ENCODE data around the gene GABBR2. TPM values are rescaled to one million over a fixed set of nuclear protein-coding genes. Genes with fewer than 3 reads are reported as not detected.

The GABBR2 gene
- total RNA-seq, 1 donor from 2014 or later: not detected

GRCh38 chr9:98329904-98330303 is 378.8 kb downstream of the GABBR2 start:
- FAIRE-seq (no peak), DNase-seq (ENCODE audit: low read depth) (no peak)
- H3K27me3 ChIP-seq (ENCODE audit: control insufficient read depth, insufficient read depth, low read length): no peaks in the 10 kb centered on the region
- H3K4me3 ChIP-seq (ENCODE audit: low read depth, low read length): no peak overlapping the region
- TF ChIP-seq CTCF (IDR thresholded peaks at IDR 0.05; ENCODE audit: insufficient read depth, low read length, severe bottlenecking): no peak
- H3K36me3 ChIP-seq (ENCODE audit: control insufficient read depth, insufficient read depth, low read length): no peaks in the 10 kb centered on the region

GRCh38 chr9:98329281-98329680 is 379.5 kb downstream of the GABBR2 start:
- DNase-seq (ENCODE audit: low read depth): peak; percentile 56
- TF ChIP-seq CTCF (IDR thresholded peaks at IDR 0.05; ENCODE audit: insufficient read depth, low read length, severe bottlenecking): no peak
- no peak overlapping the region for H3K4me3 ChIP-seq (ENCODE audit: low read depth, low read length)
- FAIRE-seq: no peak
- H3K27me3 ChIP-seq (ENCODE audit: control insufficient read depth, insufficient read depth, low read length): no peaks in the 10 kb centered on the region
- H3K36me3 ChIP-seq (ENCODE audit: control insufficient read depth, insufficient read depth, low read length): no peaks in the 10 kb centered on the region

- no peak overlapping the region for H3K4me3 ChIP-seq (ENCODE audit: low read depth, low read length)
Measured at GRCh38 chr9:98328770-98329169, 380.0 kb downstream of the GABBR2 start.

GRCh38 chr9:98328141-98328540 is 380.6 kb downstream of the GABBR2 start:
- DNase-seq (ENCODE audit: low read depth): no peak
- H3K4me3 ChIP-seq (ENCODE audit: low read depth, low read length): no peak overlapping the region
- H3K36me3 ChIP-seq (ENCODE audit: control insufficient read depth, insufficient read depth, low read length): no peaks in the 10 kb centered on the region
- no peak for FAIRE-seq
- H3K27me3 ChIP-seq (ENCODE audit: control insufficient read depth, insufficient read depth, low read length): no peaks in the 10 kb centered on the region
- TF ChIP-seq CTCF (IDR thresholded peaks at IDR 0.05; ENCODE audit: insufficient read depth, low read length, severe bottlenecking): no peak

More at GRCh38 chr9:98328770-98329169, 380.0 kb downstream of the GABBR2 start:
- FAIRE-seq: no peak
- Histone ChIP-seq H3K27me3 (ENCODE audit: control insufficient read depth, insufficient read depth, low read length) (no peaks in the 10 kb centered on the region), H3K36me3 (ENCODE audit: control insufficient read depth, insufficient read depth, low read length) (no peaks in the 10 kb centered on the region)
- DNase-seq (ENCODE audit: low read depth): no peak
- no peak for TF ChIP-seq CTCF (IDR thresholded peaks at IDR 0.05; ENCODE audit: insufficient read depth, low read length, severe bottlenecking)

GRCh38 chr9:98327249-98327561 is 381.5 kb downstream of the GABBR2 start:
- DNase-seq (ENCODE audit: low read depth) (no peak), FAIRE-seq (no peak)
- H3K36me3 ChIP-seq (ENCODE audit: control insufficient read depth, insufficient read depth, low read length): no peaks in the 10 kb centered on the region
- no peak for TF ChIP-seq CTCF (IDR thresholded peaks at IDR 0.05; ENCODE audit: insufficient read depth, low read length, severe bottlenecking)
- no peak overlapping the region for H3K4me3 ChIP-seq (ENCODE audit: low read depth, low read length)
- no peaks in the 10 kb centered on the region for H3K27me3 ChIP-seq (ENCODE audit: control insufficient read depth, insufficient read depth, low read length)

- FAIRE-seq (no peak), DNase-seq (ENCODE audit: low read depth) (no peak)
- no peaks in the 10 kb centered on the region for H3K27me3 ChIP-seq (ENCODE audit: control insufficient read depth, insufficient read depth, low read length)
- H3K4me3 ChIP-seq (ENCODE audit: low read depth, low read length): no peak overlapping the region
- H3K36me3 ChIP-seq (ENCODE audit: control insufficient read depth, insufficient read depth, low read length): no peaks in the 10 kb centered on the region
- no peak for TF ChIP-seq CTCF (IDR thresholded peaks at IDR 0.05; ENCODE audit: insufficient read depth, low read length, severe bottlenecking)
Measured at GRCh38 chr9:98326459-98327248, 382.1 kb downstream of the GABBR2 start.

All from bronchial epithelial cell (primary cell).